Activated naive CD4-positive, alpha-beta T cell treated with anti-CD3 and anti-CD28 coated beads, Interleukin-2, amount 50 U/mL, for 16 hours (primary cell): Measurements from ENCODE around the gene OR51A2.
"Not testable (repeated sequence)": the region's sequence is repeated elsewhere in the genome, so short reads cannot be mapped to it uniquely, and the experiment has no call there.

Experiments
- DNase-seq: peaks from one replicate; pipeline ENCODE4 v3.0.0-alpha.2; 2020

Gene OR51A2, protein sequence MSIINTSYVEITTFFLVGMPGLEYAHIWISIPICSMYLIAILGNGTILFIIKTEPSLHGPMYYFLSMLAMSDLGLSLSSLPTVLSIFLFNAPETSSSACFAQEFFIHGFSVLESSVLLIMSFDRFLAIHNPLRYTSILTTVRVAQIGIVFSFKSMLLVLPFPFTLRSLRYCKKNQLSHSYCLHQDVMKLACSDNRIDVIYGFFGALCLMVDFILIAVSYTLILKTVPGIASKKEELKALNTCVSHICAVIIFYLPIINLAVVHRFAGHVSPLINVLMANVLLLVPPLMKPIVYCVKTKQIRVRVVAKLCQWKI

DNA sequence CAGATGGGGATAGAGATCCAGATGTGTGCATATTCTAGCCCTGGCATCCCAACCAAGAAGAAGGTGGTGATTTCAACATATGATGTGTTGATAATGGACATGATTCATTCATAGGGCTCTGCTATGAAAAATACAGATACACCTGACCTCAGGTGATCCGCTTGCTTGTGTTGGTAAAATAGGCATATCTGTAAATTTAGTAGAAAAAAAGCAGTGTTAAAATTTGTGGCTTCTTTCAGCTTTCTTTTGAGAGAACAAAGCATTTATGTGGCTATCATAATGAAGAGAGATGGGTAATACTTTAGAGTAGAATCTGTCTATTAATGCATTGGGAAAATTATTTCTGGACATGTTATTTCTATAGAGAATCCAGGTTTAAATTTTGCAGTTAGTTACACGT is at the start of gene OR51A2:
Gene OR51A2, minus strand, starts transcription at position 101 of the 400 bp plus-strand sequence. Its CDS starts 0 bp downstream, at position 101.
- not testable (repeated sequence) for DNase-seq

DNA sequence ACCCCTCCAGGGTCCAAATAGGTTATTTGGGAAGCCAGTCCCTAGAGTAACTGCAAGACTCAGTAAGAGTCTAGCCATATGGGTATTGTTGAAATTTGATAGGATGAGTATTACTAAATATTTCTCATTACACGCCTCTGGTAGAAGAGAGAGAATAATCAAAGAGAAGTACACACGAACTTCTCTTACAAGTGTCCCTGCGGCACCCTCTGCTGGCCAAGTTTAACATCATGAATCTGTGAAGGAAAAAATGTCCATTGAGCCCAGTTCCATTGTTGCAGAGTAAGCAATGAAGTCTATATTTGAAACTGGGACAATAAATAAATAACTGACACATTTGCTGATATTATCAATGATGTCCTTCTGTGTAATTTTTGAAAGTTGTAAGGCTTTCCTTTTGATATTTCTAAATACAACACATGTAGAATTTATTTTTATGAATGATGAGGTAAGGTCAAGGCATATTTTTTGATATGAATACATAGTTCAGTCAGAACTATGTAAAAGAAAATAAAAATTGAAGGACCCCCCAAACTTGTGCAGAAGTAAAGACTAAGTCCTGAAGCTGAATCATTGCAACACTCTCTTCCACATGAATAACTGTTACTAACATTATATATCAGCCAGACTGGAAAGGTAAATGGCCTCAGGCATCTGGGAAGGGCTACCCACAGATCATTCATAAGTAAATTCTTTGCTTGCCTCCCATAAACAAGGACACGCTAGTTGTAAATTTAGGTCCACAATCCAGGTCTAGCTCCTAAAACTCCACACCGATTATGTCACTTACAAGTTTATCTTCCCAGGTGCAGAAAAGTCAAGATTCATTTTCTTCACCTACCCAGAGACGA is 49.1 kb upstream of the OR51A2 start:
- no peak for DNase-seq

DNA sequence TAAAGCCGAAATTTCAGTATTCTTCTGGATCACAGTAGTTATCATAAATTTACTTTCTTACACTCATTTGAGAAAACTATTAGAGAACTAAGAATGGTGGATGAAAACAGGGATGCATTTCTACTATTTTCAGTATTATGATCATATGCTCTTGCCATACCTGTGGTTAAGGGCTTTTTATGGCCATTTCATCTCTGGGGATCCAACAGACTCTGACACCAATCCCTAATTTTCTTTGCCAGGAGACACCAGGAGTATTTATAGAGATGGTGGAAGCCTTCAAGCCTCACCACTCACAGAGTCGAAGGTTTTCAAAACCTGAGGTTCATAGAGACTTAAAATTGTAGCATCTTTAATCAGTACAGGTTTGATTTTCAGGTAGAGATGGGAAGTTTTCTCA is 39.0 kb upstream of the OR51A2 start, which contains the start of gene OR51L1:
Gene OR51L1, plus strand, starts transcription at position 301 of the 400 bp plus-strand sequence. CDS start 4,132 bp downstream, outside the sequence.
- no peak for DNase-seq

DNA sequence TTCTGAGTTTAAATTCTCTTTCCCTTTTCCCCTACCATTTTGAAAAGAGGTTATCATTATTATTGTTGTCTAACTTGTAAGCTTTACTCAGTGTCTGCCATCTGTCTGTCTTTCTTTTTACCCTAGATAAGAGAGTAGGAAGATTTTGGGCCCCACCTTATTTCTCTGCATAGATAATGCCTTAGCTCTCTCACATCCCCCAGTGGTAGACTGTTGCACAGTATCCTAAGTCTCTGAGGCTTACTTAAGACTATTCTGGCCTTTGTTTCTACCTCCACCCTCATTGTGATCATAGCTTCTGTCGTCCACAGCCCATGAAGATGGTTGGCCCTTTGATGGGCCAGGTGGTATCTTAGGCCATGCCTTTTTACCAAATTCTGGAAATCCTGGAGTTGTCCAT is 35.5 kb upstream of the OR51A2 start:
- DNase-seq, result no peak

DNA sequence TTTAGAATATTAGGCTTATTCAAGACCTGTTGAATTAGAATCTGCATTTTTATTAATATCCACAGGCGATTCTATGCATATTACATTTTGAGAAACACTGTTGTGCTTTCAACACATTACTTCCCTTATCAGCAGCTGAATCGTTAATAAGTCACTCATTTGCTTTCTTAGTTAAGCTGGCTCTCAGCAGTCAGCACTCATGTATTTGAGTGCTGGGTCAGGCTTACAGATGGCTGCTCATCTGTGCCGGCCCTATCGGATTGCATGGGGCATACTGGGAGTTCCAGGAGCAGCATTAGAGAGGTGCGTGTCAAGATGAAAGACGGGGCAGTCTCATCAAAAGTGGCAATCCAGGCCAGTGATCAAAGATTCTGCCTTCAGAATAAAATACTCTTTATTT is 28.3 kb upstream of the OR51A2 start:
- DNase-seq, result no peak

DNA sequence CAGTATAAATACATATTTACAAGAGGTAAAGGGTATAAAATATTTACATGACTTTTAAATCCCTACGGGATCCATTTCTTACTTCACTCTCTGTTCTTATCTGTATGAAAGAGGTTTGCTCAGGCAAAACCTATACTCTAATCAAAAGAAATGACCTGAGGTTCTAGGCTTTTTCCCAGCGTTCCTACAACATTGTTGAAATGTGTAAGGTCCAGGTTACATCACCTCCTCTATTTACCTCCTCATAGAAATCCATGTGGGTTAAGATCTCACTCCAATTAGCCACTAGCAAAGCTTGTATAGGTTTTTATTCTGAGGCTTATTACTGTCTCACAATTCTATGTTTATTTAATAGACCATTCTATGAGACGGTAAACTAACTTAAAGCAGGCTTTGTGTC is 27.2 kb upstream of the OR51A2 start:
- no peak for DNase-seq

DNA sequence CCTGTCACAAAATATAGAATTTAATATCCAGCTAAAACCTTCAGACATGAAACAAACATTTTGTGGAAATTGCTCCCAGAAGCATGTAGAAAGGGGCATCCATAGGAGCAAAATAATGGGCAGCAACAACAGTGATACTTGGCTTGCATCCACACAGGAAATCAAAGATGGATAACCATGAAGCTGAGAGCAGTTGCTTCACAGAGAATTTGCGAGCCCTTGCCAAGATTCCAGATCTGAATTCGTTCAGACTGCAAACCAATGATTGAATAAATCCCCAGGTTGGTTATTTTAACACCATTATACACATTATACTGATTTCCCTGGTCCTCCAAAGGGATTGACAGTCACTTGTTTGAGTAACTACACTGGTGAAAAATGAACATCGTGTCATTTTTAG is 23.5 kb upstream of the OR51A2 start:
- DNase-seq, result no peak

DNA sequence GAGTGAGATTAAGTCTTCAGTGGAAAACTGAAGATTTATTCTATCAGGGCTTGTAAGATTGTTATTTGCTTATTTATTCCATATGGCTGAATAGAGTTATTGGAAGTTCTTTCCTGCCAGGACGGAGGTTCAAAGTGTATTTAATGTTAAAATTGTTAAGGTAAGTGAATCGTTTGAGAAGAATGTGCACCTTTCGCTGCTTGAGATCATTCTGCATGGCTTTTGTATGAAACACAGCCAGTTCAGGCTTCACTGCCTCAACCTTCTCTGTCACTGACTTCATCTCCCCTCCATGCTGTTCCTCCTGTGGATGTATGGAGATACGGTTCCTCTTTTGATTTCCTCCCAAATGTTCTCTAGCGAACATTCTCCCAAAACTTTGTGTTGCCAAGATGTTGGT is 19.9 kb upstream of the OR51A2 start:
- no peak for DNase-seq

DNA sequence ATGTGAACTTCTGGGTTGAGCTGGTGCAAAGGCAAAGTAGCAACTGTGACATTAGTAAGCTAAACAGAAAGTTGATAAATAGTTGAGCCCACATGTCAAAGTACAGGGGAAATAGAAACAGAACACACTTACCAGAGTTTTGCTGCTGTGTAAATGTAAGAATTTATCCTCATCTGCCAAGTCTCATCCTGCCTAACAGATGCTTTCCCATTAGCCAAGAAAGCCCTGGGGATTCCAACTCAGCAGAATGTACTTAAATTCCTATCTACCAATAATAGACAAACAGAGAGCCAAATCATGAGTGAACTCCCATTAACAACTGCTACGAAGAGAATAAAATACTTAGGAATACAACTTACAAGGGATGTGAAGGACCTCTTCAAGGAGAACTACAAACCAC is 7.3 kb upstream of the OR51A2 start:
- no peak for DNase-seq

DNA sequence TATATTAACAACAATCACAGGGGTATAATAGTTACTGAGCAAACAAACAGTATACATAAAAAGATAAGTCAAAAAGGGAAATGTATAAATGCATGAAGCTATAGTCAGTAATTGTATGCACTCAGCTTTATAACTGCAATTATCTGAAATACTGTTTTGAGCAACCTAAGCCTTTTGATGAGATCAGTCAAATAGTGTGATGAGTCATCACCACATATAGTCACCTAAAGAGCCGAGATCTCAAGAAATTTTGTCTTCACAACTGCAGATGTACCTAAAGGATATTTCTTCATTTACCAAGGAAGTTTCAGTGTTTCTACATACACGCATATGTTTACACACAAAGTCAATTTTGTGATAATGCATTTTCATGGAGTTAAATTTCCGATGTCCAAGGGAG is 5.4 kb upstream of the OR51A2 start:
- DNase-seq, result no peak

DNA sequence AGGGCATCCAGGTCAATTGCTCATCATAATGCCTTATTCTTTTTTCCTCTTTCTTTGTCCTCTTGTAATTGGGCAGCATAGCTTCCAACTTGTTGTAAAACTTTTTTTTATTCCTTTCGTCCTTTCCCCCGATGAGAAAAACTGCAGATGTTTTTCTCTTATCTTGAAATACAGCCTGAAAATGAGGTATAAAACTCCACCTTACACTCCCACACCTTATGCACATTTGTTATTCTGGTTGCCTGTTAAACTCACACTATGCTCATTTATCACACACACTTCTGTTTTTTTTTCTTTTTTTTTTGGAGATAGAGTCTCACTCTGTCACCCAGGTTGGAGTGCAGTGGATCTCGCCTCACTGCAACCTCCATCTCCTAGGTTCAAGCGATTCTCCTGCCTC is 1.9 kb upstream of the OR51A2 start:
- DNase-seq, result no peak

DNA sequence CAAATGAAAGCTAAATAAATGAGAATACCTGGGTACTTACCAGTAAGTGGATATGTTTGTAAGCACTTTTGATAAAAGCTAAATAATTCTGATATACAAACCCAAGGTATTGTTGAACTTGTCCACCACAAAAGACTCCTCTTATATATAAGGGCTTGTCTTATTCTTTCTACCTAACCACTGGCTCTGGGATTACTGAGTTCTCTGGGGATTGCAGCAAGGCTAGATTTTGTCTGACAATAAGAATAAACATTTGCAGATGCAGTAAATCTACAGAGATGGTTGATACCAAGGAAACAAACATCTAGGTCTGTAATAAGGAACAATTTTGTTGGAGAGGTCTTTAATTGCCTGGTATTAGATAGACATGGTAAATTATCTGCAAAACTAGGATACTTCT is 8.0 kb downstream of the OR51A2 start, which contains the start of gene OR51A4:
Gene OR51A4, minus strand, starts transcription at position 101 of the 400 bp plus-strand sequence. CDS start 505 bp downstream, outside the sequence.
- no peak for DNase-seq

DNA sequence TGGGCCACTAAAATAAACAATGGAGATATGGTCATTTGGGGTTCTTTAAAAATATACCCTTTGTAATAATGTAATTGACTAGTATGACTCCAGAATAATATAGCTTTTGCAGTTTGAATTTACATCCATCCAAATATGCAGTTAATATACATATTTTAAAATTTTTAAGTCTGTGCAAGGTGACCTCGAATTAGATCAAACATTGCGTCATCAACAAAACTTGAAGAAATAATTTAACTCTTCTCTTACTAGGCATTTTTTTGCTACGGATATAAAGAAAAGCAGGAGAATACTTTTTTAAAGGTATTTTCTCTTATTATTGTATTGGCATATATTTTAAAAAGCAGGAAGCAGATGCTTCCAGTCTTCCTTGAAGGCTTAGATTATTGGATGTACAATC is 18.8 kb downstream of the OR51A2 start:
- DNase-seq, result no peak

DNA sequence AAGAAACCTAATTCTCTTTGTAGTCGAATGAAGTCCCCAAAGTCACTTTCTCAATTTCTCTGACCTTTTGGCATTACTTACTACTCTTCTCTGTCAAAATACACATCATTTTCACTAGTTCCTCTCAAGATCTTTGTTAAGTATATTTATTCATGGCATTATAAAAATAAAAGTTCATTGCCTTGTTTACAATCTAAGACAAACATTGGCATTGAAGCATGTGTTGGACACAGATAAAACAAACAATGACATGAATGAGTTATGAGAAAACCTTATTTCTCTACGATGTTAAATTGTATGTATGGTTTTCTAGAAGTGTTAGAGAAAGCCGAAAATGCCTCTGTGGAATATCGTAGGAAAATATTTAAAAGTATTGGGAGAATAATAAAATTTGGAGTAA is 22.8 kb downstream of the OR51A2 start:
- no peak for DNase-seq

DNA sequence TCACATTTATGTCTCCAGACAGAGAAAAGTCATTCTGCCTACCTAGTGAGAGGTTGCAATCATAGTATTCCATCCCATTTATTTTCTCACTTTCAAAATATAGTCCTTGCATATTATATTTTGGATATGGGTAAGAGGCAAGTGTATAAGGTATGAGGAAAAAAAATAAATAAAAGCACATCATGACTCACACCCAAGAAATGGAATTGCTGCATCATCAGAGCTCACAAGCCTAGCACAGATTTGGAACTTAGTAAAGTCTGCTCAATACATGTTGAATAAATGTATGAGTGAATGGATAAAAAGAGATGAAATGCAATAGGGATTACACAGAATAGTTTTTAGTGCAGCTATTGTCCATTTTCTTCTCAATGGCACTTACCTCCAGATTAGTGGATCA is 28.9 kb downstream of the OR51A2 start:
- no peak for DNase-seq

DNA sequence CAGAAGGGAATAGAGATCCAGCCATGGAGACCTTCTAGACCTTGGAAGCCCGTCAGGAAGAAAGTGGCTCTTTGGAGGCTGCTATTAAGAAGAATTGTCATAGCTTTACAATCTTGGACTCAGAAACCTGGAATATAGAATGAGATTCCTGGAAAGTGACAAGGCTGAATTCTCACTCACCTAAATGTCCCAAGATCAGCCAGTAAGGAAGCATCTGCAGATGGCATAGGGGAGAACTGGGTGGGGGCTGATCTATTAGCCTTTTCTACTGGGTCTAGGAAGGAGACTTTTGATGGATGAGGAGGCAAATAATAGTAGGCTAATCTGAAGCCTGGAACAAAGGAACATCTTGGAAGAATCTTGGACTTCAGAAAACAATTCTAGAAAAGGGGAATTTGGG is 31.3 kb downstream of the OR51A2 start, which contains the start of gene OR51G1:
Gene OR51G1, minus strand, starts transcription at position 101 of the 400 bp plus-strand sequence. Its CDS starts 0 bp downstream, at position 101.
- DNase-seq, result no peak

DNA sequence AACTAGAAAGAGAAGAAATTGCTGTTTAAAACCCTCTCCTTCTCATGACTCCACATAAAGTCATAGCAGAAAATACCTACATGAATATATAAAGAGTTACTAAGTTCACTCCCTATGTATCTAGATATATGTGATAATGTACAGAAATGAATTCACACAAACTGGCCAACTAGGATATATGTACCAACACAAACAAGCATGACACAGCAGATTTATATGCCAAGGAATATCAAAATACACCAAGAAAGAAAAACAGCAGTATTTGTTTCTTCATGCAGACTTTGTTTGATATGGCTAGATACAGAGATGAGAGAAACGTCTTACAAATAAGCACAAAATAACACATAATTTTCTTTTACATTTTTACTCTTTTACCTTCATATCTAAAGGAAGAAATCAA is 33.2 kb downstream of the OR51A2 start:
- DNase-seq, result no peak

DNA sequence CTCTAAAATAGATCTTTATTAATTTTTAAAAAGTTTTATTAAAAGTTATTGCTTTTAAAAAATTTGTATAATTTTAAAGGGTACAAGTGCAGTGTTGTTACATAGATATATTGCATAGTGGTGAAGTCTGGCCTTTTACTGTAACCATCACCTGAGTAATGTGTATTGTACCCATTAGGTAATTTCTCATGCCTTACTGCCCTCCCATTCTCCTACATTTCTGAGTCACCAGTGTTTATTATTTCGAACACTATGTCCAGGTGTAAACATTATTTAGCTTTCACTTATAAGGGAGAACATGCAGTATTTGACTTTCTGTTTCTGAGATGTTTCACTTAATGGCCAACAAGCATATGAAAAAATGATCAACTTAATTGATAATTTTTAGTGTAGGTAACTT is 33.7 kb downstream of the OR51A2 start:
- DNase-seq, result no peak

DNA sequence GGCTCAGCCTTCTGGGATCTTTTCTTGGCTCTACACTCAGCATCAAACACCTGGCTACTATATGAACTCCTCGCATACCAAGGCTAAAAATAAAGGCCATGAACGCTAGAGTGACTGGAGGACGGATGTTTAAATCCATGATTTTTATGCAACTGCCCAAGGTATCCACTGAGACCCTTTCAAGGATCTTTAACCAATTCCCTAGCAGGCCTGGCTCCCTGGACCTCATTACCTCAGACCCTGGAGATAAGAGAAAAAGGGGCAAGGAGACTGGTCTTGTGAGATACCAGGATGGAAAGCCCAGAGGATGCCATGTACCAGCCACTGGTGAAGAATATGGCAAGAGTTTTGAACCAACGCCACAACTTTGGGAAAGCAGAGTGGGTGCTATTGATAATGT is 36.3 kb downstream of the OR51A2 start, which contains the start of gene OR51G2:
Gene OR51G2, minus strand, starts transcription at position 101 of the 400 bp plus-strand sequence. CDS start 3,687 bp downstream, outside the sequence.
- no peak for DNase-seq

DNA sequence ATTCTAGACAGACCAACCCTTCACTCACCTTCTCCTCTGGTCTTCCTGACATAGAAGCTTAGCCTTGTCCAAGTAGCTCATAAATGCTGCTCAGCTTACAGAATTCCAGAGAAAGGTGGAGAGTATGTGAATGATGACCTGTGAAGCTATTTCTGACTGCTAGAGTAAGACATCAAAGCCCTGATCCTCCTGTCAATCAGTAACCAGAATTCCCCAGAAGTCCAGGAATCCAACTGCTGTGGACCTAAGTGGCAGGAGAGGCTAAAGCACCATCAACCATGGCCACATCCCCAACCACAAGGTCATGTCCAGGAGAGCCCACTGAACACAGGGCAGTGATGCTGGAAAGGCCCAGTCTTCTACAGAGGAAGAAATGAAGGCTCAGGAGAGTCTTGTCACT is 38.9 kb downstream of the OR51A2 start:
- no peak for DNase-seq
